Measurements from ENCODE around the gene CCNQ. TPM values are rescaled to one million over a fixed set of nuclear protein-coding genes. Genes with fewer than 3 reads are reported as not detected.

Gene CCNQ
- total RNA-seq, 1 donor from 2014 or later: 24.4 TPM

GRCh38 chrX:153554519-153555167 lies 44.3 kb downstream of the CCNQ start:
- H3K9me3 Mint-ChIP-seq: no peaks in the 10 kb centered on the region

GRCh38 chrX:153551135-153551534 lies 47.8 kb downstream of the CCNQ start:
- DNase-seq (ENCODE audit: low read depth, low spot score): no peak
- no peak for TF ChIP-seq CTCF (conservative IDR thresholded peaks at IDR 0.05)
- no peak overlapping the region for H3K27ac Mint-ChIP-seq (ENCODE audit: unreplicated experiment)
- H3K4me1 Mint-ChIP-seq: no peaks in the 10 kb centered on the region
- peaks cover 3% of the 10 kb centered on the region for H3K27me3 Mint-ChIP-seq (ENCODE audit: low read depth)
- H3K36me3 Mint-ChIP-seq (ENCODE audit: low read depth): no peaks in the 10 kb centered on the region
- H3K4me3 Mint-ChIP-seq: no peak overlapping the region
- no peaks in the 10 kb centered on the region for H3K9me3 Mint-ChIP-seq

More at GRCh38 chrX:153554519-153555167, 44.3 kb downstream of the CCNQ start:
- peak; percentile 71 for TF ChIP-seq CTCF (conservative IDR thresholded peaks at IDR 0.05)
- Mint-ChIP-seq H3K4me1 (no peaks in the 10 kb centered on the region), H3K27me3 (ENCODE audit: low read depth) (peaks cover 3% of the 10 kb centered on the region), H3K27ac (ENCODE audit: unreplicated experiment) (no peak overlapping the region), H3K4me3 (no peak overlapping the region), H3K36me3 (ENCODE audit: low read depth) (no peaks in the 10 kb centered on the region)
- peak; percentile 61 for DNase-seq (ENCODE audit: low read depth, low spot score)

- H3K9me3 Mint-ChIP-seq: no peaks in the 10 kb centered on the region
- no peak for TF ChIP-seq CTCF (conservative IDR thresholded peaks at IDR 0.05)
- H3K4me3 Mint-ChIP-seq: no peak overlapping the region
- DNase-seq (ENCODE audit: low read depth, low spot score): no peak
- no peaks in the 10 kb centered on the region for H3K4me1 Mint-ChIP-seq
- no peaks in the 10 kb centered on the region for H3K36me3 Mint-ChIP-seq (ENCODE audit: low read depth)
- H3K27me3 Mint-ChIP-seq (ENCODE audit: low read depth): peaks cover 3% of the 10 kb centered on the region
- H3K27ac Mint-ChIP-seq (ENCODE audit: unreplicated experiment): no peak overlapping the region
These were observed 49.1 kb downstream of the CCNQ start for GRCh38 chrX:153549807-153550206.

GRCh38 chrX:153549231-153549630 lies 49.7 kb downstream of the CCNQ start:
- Mint-ChIP-seq H3K27ac (ENCODE audit: unreplicated experiment) (no peak overlapping the region), H3K36me3 (ENCODE audit: low read depth) (no peaks in the 10 kb centered on the region), H3K4me1 (no peaks in the 10 kb centered on the region), H3K27me3 (ENCODE audit: low read depth) (peaks cover 3% of the 10 kb centered on the region), H3K9me3 (no peaks in the 10 kb centered on the region), H3K4me3 (no peak overlapping the region)
- no peak for DNase-seq (ENCODE audit: low read depth, low spot score)
- TF ChIP-seq CTCF (conservative IDR thresholded peaks at IDR 0.05): no peak

GRCh38 chrX:153547195-153547594 lies 51.7 kb downstream of the CCNQ start:
- Mint-ChIP-seq H3K9me3 (no peaks in the 10 kb centered on the region), H3K4me3 (no peak overlapping the region), H3K27ac (ENCODE audit: unreplicated experiment) (no peak overlapping the region), H3K27me3 (ENCODE audit: low read depth) (peaks cover 3% of the 10 kb centered on the region), H3K4me1 (no peaks in the 10 kb centered on the region), H3K36me3 (ENCODE audit: low read depth) (no peaks in the 10 kb centered on the region)
- no peak for TF ChIP-seq CTCF (conservative IDR thresholded peaks at IDR 0.05)
- no peak for DNase-seq (ENCODE audit: low read depth, low spot score)
